Subcutaneous adipose tissue (tissue), 4 donors: ENCODE data around the gene FRRS1L. TPM values are rescaled to one million over a fixed set of nuclear protein-coding genes. Genes with fewer than 3 reads are reported as not detected.

Experiments
- total RNA-seq, 4 donors: library from RNA; depleted of rRNA; stranded (reverse); fragments of >200 nt; gene quantifications; one replicate each; pipeline ENCODE4 v1.1.0, GENCODE V29; 2016
- TF ChIP-seq, protein P1 (sequence below): fragments of 450-650 bp; IDR thresholded peaks from one replicate; pipeline ENCODE4 v1.5.1; 2016; ENCODE audit warnings: low read depth, mild to moderate bottlenecking, control low read depth, antibody characterized with exemption, moderate library complexity

Gene FRRS1L
- total RNA-seq, 4 donors from 2014 or later = under 0.01 to 0.22 TPM; not detected in 2

DNA sequence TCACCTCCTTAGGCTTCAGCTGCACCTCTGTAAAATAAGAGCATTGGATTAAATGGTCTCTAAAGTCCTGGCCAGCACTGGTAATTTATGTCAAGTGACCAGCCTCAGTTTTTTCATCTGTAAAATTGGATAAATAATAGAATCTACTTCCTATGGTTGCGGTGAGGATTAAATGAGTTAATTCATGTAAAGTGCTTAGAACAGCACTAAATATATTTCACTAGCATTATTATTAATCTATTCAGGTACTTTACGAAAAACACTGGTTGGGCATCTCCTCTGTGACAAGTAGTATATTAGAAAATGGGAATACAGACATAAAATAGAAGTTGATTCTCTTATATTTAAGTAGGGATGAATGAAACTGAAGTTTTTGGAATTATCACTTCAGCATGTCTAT lies 33.5 kb downstream of the FRRS1L start:
- TF ChIP-seq, protein P1, sequence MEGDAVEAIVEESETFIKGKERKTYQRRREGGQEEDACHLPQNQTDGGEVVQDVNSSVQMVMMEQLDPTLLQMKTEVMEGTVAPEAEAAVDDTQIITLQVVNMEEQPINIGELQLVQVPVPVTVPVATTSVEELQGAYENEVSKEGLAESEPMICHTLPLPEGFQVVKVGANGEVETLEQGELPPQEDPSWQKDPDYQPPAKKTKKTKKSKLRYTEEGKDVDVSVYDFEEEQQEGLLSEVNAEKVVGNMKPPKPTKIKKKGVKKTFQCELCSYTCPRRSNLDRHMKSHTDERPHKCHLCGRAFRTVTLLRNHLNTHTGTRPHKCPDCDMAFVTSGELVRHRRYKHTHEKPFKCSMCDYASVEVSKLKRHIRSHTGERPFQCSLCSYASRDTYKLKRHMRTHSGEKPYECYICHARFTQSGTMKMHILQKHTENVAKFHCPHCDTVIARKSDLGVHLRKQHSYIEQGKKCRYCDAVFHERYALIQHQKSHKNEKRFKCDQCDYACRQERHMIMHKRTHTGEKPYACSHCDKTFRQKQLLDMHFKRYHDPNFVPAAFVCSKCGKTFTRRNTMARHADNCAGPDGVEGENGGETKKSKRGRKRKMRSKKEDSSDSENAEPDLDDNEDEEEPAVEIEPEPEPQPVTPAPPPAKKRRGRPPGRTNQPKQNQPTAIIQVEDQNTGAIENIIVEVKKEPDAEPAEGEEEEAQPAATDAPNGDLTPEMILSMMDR = no peak

DNA sequence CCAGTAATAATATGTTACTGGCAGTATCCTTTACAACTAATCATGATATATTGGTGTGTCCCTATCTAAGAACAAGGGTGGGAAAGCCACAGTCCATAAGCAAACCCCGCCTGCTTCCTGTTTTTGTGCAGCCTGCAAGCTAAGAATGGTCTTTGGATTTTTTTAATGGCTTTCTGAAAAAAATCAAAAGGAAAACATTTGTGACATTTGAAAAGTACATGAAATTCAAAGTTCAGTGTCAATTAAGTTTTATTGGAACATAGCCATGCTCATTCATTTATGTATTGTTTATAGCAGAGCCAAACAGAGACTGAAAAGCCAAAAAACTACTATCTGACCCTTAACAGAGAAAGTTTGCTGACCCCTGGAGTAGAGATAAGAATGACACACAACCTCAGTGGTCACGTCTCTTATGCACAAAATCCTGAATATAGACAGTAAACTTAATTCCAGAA lies 34.5 kb downstream of the FRRS1L start:
- TF ChIP-seq, protein P1 = no peak

DNA sequence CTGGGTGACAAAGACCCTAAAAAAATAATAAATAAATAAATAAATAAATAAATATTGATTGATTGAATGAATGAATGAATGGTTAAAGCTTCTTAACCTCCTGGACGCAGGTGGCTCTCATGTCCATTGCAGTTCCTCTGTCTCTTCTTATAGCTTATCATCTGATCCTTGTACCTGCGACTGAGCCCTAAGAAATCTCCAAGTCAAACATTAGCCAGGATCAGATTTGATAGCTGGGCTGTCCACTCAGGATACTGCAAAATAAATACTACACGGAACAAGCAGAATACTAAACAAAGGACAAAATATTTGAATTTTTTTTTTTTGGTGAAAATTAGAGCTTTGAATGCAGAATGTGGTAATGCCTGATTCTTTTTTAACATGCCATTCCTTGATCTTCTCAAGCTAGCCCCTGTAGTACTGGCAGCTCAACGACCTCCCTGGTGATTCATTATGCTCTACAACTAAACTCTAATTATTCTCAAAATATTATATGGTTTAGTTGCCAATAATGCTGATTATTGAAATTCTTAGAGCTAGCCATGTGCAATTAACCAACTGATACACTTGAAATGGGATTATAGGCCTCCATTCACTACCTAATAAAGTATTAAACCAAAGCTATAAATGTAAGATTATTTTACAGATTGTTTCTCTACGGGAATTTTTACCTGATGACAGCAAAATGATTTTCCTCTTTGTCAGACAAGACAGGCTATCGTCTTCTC lies 37.4 kb downstream of the FRRS1L start:
- TF ChIP-seq, protein P1 = no peak

DNA sequence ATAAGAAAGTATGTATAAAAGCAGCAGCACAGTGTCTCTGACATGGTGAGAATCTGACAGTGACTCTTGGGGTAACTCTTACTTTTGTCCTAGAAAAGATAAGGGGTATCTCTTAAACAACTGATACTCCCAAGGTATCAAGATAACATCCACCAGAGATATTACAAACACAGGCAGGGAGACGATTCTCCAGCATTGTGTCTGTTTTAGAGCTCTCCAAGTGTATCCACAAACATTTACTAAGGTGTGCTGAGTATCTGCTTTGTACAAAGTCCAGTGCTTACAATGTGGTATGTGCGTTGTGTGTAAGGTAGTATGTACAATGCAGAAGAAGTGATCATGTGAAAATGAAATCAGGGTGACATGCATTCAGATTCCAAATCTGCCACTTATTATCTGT lies 42.9 kb downstream of the FRRS1L start:
- TF ChIP-seq, protein P1 = no peak

DNA sequence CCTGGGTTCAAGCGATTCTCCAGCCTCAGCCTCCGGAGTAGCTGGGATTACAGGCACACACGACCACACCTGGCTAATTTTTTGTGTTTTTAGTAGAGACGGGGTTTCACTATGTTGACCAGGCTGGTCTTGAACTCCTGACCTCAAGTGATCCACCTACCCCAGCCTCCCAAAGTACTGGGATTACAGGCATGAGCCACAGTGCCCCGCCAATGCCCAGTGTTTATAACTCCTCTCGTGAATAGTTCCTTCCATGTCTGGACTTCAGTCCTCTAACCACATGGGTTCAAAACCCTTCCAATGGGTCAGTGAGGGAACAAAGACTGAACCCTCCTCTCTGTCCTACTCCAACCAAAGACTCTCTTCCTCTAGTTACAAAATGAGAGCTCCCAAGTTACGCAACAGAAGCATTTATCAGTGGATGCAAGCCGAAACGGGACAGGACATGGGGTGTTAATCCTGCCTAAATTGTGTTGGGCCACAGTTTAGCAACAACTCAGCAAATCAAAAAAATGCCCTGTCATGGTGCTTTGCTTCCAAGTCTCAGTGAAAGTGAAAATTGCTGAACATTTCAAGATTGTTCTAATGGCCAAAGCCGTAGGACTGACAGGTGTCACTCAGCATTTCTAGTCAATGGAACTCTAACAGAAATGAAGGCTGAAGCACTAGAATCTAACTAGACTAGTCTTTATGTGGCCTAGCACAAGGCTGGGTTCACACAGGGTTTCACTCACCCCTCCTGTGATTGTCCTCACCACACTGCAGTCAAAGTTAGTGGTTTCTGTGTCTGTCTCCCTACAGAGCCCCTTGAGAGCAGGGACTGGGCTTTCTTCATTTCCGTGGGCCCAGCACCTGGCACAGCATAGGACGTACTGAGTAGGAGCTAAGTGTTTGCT lies 44.1 kb downstream of the FRRS1L start:
- TF ChIP-seq, protein P1 = no peak

DNA sequence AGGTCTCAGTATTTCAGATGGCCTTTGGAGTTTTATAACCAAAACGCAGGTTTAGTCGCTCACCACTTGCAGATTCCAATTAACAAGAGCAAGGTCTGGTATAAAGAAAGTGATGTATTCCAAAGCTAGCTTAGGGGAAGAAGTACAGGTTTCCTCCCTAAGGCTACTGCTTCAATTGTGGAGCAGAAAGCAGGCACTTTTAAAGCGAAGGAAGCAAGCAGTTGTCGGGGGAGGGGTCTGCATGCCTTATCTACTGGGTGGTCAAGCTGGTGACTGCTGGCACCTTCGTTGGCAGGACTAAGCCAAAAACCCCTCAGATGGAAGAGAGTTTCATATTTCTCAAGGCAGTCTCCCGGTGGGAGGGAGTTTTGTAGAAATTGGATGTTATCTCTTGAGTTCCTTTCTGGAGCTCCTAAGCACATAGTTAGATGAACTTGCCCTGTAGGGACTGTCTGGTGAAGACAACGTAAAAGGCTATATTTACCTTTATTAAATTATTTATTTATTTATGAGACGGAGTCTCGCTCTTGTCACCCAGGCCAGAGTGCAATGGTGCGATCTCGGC lies 45.7 kb downstream of the FRRS1L start:
- TF ChIP-seq, protein P1 = no peak
